ENCODE measurements around the gene ZCCHC8.
"Not testable (repeated sequence)": the region's sequence is repeated elsewhere in the genome, so short reads cannot be mapped to it uniquely, and the experiment has no call there.

ZCCHC8 gene

DNA sequence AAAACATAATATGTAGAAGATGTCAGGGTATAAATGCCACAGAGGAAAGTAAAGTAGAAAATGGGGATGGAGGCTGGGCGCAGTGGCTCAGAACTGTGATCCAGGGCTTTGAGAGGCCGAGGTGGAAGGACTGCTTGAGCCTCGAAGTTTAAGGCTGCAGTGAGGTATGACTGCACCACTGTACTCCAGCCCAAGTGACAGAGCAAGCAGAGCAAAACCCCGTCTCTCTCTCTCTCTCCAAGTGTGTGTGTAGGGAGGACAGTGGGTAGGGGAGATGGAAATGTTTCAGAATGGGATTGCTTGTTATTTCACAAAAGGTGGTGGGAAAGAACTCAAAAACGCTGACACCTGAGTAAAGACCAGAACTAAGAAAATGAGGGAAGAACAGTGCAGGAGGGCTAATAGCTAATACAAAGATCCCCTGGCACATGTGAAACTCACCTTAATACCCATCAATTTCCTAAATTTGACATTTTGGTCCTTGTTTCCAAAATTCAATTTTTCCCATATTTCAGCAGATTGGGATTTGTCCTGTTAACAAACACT lies 5.7 kb upstream of the ZCCHC8 start:
- no peak for DNase-seq

DNA sequence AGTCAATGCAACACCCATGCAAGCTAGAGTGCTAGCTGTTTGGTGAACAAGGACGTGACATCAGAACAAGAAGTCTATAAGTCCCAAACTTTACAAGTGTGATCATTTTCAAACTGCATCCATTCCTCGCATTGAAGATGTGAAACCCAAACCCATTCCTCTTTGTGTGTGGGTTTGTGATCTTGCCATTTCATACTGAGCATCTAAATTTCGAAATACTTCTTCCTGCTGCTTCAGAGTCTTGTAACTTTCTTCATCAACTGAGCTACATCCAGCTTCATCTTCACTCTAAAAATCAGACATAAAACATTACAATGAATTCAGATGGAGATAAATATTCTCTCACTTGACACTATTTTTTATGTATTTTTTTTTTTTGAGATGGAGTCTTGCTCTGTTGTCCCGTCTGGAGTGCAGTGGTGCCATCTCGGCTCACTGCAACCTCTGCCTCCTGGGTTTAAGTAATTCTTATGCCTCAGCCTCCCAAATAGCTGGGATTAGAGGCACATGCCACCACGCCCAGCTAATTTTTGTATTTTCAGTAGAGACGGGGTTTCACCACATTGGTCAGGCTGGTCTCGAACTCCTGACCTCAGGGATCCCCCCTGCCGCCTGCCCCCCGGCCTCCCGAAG lies 4.8 kb upstream of the ZCCHC8 start:
- DNase-seq: no peak

DNA sequence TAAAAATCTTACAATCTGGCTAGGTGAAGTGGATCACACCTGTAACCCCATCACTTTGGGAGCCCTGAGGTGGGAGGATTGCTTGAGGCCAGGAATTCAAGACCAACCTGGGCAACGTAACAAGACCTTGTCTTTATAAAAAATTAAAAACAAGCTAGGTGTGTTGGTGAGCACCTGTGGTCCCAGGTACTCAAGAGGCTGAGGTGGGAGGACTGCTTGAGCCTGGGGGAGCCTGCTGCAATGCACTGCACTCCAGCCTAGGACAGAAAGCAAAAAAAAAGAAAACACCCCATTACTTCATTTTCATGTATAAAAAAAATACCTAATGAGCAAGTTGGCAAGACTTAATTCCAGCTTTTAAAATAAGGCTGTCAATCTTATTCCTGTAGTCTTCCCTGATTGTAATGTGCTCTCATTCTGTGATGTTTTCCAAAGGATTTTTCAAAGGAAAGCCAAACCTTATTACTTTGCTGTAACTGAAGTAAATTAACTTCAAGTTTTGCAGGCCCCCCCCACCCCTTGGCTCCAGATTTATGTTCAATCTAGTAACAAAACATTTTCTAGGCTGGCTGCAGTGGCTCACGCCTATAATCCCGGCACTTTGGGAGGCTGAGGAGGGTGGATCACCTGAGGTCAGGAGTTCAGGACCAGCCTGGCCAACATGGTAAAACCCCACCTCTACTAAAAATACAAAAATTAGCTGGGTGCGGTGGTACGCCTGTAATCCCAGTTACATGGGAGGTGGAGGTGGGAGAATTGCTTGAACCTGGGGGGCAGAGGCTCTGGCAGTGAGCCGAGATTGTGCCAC lies 3.3 kb upstream of the ZCCHC8 start:
- no peak for DNase-seq

DNA sequence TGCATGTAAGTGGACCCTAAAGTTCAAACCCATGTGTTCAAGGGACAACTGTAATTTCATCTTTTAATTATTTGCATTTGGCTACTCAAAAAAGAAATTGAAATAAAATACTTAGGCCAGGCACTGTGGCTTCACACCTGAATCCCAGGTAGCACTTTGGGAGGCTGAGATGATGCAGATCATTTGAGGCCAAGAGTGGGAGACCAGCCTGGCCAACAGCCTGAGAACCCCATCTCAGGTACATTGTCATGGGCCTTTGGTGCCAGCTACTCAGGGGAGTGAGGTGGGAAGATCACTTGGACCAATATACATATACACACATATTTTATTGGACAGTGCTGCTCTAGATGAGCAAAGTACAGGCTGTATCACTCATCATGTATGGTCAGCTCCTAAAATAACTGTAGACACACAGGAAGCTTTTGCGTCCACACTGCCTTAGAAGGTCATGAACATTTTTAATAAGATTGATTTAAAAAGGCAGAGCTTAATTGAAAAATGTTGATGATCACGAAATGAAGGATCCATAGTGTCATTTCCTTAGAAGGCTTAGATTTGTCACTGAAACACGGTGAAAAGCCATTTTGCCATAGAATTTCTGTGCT lies 2.5 kb upstream of the ZCCHC8 start:
- DNase-seq: no peak

DNA sequence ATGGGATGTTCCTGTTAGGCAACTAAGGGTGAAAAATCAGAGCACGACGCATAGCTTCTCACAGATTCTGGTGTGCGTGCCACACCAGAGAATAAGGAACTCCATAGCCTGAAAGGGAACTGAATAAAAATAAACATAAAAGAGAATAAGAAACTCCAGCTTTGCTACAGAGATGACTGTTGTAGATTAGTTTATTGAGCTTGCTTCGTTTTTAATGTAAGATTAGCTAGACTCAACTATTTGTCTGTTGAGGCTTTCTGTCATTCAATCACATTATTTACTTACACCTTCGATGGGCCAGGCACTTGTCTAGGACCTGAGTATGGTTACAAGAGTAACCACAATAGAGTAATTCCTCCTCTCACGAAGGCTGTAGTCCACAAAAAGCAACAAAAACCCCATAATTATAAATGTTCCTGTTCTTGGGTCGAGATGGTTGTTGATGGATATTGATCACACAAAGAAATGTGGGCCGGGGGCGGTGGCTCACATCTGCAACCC lies 807 bp upstream of the ZCCHC8 start:
- DNase-seq: no peak

DNA sequence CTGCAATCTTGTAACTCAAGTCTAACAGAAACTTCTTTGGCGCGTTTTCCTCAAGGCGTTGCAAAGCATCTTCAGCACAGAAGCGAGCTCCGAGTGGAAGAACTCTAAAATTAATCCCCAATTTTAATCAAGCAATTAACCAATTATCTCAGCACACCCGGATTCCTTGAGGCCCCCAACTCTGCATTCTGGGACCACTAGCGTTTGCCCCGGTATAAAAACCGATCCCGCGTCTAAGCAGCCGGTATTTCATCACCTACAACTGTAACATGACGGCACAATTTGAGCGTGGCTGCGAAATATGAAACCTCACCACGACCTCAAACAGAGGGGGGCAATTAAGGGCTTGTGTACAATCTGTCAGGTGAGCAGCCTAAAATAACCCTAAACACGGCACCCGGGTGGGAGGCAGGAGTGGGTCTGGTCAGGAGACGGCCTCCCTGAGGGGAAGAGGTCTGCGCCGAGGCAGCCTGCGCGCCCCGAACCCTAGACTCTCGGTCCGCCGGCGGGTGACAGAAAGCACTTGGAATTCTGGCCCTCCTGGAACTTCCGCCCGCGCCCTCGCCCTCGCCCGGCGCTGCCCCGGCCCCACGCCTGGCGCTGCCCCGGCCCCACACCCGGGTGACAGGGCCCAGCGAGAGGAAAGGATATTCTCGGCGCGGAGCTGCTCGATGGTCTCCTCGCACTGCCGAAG lies 594 bp downstream of the ZCCHC8 start:
- DNase-seq: peak; percentile 80

DNA sequence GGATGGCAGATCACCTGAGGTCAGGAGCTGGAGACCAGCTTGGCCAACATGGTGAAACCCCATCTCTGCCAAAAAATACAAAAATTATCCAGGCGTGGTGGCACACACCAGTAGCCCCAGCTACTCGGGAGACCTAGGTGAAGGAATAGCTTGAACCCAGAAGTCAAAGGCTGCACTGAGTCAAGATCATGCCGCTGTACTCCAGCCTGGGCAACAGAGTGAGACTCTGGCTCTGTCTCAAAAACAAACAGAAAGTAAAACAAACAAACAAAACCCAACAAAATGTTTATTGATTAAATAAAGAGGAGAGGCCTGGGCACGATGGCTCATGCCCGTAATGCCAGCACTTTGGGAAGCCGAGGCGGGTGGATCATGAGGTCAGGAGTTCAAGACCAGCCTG lies 5.5 kb downstream of the ZCCHC8 start:
- DNase-seq: no peak

DNA sequence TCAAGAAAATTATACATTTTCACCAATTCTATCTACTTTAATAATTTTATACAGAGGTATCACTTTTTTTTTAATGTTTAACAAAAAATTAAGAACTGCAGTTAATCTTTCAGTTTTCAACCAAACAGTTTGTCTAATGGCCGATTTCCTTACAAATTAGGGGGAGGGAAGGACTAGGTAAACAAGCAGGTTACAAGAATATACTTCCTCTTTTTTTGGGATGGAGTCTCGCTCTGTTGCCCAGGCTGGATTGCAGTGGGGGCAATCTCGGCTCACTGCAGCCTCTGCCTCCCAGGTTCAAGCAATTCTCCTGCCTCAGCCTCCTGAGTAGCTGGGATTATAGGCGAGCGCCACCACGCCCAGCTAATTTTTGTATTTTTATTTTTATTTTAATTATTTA lies 7.5 kb downstream of the ZCCHC8 start:
- not testable (repeated sequence) for DNase-seq

DNA sequence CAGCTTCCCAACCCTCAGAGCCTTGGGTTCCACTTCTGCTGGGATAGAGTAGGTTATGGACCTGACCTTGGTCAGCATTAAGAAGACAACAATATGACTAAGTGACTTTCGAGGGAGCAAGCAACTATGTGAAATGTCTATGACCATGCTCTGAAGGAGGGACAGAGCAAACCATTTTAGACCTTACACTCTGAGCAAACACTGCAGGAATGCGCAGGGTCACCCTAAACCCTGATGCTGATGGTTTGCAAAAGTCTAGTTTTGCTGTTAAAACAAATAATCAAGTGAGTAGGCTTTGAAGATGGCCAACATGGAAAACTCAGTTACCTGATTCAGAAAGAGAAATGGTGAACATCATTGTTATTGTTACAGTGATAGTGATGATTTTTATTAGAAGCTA lies 8.7 kb downstream of the ZCCHC8 start:
- DNase-seq: no peak

DNA sequence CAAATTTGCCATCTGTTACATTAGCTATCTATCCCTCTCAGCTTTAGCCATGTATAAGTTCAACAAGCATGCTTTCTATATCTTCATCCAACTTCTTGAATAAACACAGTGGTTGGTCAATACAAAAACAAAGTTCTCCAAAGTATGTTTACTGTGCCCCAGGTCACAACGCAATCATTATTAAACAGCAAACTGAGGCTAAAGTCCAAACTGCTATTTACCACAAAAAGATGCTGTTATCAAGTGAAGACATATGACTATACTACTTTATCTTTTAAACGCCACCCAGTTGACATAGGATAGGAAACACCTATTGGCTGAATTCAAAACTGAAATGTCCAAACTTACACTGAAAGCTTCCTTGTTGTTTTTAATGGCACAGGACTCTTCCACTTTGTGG lies 11.7 kb downstream of the ZCCHC8 start:
- no peak for DNase-seq

DNA sequence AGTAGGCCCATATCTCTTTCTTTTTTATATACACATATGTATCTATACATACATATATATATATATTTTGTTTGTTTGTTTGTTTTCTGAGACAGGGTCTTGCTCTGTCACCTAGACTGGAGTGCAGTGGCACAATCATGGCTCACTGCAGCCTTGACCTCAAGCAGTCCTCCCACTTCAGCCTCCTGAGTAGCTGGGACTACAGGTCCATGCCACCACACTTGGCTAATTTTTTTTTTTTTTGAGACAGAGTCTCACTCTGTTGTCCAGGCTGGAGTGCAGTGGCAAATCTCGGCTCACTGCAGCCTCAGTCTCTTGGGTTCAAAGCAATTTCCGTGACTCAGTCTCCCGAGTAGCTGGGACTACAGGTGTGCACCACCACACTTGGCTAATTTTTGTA lies 12.9 kb downstream of the ZCCHC8 start:
- DNase-seq: not testable (repeated sequence)

DNA sequence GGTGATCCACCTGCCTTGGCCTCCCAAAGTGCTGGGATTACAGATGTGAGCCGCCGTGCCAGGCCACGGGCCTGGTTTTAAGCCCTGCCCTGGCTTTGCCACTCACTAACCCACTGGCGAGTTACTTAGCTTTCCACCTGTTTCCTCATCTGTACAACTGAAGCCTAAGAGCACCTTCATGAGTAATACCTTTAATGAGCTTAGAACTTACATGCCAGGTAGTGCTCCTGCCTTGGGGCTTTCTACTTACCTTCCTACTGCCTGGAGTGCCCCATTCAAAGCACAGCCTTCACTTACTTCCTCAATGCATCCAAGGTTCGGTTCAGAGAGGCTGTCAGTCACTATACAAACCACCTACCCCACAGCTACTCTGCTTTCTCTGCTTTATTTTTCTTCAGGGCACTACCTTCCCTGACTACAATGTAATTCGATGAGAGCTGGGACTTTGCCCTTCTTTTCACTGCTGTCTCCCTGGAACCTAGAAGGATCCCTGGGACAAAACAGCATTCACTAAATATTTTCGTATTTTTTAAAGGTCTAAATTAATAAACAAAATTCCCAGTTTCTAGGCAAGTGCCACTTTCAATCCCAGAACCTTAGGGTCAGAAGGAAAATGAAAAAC lies 13.8 kb downstream of the ZCCHC8 start:
- DNase-seq: no peak

DNA sequence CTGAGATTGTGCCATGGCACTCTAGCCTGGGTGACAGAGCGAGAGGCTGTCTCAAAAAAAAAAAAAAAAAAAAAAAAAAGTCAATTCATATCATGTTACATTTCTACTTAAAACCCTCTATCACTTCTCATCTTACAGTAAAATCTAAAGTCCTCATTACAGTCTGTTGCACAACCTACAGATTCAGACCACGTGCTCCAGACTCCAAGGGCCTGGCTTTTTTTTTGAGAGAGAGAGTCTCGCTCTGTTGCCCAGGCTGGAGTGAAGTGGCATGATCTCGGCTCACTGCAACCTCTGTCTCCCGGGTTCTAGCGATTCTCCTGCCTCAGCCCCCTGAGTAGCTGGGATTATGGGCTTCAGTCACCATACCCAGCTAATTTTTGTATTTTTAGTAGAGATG lies 14.4 kb downstream of the ZCCHC8 start:
- not testable (repeated sequence) for DNase-seq

DNA sequence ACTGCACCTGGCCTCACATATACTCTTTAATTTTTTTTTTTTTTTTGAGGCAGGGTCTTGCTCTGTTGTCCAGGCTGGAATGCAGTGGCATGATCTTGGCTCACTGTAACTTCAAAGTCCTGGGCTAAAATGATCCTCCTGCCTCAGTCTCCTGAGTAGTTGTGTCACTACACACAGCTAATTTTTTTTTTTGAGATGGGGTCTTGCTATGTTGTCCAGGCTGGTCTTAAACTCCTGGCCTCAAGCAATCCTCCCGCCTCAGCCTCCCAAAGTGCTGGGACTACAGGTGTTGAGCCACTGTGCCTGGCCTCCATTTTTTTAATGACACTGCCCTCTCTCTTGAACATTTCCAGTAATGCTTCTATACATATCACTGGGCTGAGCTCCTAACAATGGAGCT lies 16.3 kb downstream of the ZCCHC8 start:
- DNase-seq: not testable (repeated sequence)

DNA sequence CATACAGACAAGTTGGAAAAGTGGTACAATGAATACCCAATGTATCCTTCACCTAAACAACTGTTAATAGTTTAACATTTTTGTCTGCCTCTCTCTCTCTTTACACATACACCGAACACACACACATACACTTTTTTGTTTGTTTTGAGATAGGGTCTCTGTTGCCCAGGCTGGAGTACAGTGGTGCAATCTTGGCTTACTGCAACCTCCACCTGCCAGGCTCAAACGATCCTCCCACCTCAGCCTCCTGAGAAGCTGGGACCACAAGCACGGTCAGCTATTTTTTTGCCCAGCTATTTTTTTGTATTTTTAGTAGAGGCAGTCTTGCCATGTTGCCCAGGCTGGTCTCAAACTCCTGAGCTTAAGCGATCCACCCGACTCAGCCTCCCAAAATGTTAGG lies 16.8 kb downstream of the ZCCHC8 start:
- no peak for DNase-seq

DNA sequence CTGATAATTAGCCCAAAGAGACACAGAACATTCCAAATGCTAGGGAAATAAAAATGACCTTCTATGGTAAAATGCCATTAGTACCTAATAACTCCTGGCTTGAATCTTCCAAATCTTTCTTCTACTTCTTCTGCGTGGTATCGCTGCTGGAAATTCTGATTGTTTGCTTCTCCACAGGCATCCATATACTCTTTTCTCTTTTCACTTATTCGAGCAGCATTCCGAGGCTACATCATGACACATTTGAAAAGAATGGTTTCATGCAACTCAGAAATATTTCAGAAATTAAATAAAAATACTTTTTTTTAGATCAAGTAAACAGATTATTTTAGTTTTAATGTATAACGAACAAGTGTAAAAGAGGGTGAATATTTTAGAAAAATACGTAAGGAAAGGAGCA lies 18.9 kb downstream of the ZCCHC8 start:
- no peak for DNase-seq

DNA sequence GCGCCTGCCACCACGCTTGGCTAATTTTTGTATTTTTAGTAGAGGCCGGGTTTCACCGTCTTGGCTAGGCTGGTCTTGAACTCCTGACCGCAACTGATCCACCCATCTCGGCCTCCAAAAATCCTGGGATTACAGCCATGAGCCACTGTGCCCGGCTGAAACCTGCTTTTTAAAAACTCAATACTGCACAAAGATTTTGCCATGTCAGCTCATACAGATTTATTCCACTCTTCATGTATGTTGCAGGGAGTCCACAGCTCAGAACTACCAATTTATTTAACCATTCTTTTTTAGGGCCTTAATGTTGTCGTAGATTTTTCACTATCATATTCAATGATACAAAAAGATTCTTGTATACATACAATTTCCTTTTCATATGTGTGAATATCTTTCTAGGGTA lies 20.0 kb downstream of the ZCCHC8 start:
- no peak for DNase-seq

DNA sequence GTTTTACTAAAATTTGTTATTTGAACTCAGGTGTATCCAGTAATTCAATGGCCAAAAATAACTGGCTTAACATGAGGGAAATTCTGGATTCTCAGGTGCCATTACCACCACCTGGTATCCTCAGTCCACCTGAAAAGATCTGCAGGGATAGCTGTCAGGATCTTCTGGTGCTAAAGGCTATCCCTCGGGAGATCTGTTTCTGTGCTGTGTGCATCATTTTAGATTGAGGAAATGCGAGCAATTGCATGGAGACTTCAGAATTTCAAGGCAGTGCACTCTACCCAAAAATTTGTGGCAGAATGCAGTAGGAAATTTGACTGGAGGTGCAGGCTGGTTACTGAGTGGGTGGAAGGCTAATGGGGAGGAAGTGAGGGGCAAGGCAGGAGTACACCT lies 26.4 kb downstream of the ZCCHC8 start:
- no peak for DNase-seq

DNA sequence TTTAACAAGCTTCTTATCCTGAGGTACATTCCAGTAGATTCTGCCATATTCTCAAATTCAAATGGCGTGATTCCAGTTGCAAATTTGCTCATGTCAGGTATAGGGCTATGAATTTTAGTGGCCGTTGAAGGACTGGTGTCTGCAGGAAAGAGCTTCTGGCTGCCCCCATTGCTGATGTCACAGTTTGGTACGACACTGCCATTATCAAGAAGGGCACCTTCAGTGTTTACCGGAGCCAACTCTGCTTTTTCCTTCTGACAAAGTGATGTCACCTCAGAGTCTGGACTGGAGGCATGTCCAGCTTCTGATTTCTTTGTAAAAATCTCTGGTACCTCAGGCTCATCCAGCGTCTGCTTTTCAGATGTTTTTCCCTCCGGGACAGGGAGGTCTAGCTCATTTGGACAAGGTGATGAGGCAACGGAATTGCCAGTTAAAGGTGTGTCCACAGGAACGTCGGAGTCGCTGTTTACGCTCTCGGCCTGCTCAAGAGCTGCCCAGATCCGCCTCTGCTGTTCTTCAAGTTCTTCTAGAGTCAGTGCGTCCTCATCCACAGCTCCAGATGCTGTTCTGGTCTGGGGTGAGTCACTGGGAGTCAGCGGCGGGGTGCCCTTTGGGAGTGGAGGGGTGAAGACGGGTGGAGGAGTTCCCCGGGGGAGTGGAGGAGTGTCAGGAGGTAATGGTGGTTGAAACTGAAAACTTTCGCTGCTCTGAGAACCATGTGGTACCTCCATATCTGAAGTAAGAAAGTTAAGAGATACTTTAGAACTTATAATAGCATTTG lies 27.0 kb downstream of the ZCCHC8 start:
- DNase-seq: no peak

DNA sequence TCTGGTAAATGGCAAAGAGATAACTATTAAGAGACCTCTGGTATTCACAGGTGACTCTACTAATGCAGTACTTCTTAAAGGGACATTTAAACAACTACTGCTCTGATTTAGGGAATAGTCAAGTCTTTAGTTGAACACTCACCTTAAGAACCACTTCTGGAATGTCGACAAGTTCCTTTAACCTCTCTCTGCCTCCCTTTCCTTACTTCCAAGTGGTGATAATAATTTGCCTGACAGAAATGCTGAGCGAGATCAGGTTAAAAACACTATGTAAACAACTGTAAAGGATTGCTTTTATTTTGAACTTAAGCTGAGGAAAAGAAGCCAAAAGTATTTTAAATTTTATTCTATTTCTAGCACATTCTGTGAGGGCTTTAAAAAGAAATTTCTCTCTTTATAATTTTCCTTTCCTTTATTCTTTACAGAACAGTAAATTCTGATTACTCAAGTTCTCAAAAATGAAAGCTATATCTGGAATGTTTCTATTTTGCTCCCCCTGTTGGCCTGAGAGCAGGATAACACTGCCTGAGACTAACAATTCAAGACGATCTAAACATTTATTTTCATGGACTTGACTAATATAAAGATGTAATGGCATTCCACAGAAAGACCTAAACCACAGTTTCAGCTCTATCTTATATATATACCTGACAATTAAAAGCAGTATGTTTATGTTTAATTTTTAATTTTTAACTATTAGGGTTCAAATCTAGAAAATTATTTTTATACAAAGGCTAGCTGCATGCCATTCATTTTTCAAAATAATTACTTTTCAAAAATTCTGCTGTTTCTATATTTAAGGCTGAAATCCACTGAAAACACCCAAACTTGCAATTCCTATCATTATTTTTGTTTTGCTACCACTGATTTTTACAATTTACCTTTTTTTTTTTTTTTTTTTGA lies 29.2 kb downstream of the ZCCHC8 start:
- peak; percentile 32 for DNase-seq

DNA sequence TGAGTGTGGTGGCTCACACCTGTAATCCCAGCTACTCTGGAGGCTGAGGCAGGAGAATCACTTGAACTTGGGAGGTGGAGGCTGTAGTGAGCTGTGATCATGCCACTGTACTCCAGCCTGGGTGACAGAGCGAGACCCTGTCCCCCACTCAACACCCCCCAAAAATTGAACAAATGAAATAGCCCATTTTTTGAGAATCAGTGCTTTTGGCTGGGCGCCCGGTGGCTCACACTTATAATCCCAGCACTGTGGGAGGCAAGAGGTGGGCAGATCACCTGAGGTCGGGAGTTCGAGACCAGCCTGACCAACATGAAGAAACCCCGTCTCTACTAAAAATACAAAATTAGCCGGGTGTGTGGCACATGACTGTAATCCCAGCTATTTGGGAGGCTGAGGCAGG lies 30.2 kb downstream of the ZCCHC8 start:
- DNase-seq: not testable (repeated sequence)

Measured in NCI-H146 (cell line).